Mucosa of descending colon (tissue), 3 donors: ENCODE measurements around the gene ADCY9. TPM values are rescaled to one million over a fixed set of nuclear protein-coding genes. Genes with fewer than 3 reads are reported as not detected.

Experiments
- ATAC-seq: fragments of 200-7000 bp; cut with Tn5 transposase; one replicate; pipeline ENCODE4 v1.9.1; 2020; ENCODE audit warnings: mild to moderate bottlenecking, moderate library complexity
- DNase-seq, 3 donors: peaks; one replicate each; pipeline ENCODE4 v3.0.0-alpha.2; 2020
- H3K36me3 ChIP-seq: fragments of 200-600 bp; one replicate; pipeline ENCODE4 v1.8.0; 2021; ENCODE audit warnings: low read depth, mild to moderate bottlenecking
- H3K4me1 ChIP-seq: fragments of 200-600 bp; one replicate; pipeline ENCODE4 v1.8.0; 2021; ENCODE audit warnings: low read depth, mild to moderate bottlenecking
- H3K4me3 ChIP-seq: fragments of 200-600 bp; one replicate; pipeline ENCODE4 v1.8.0; 2021; ENCODE audit warnings: mild to moderate bottlenecking
- H3K9me3 ChIP-seq: fragments of 200-600 bp; one replicate; pipeline ENCODE4 v1.8.0; 2021; ENCODE audit warnings: mild to moderate bottlenecking
- CTCF ChIP-seq: fragments of 200-600 bp; IDR thresholded peaks from one replicate; pipeline ENCODE4 v1.8.0; 2022; ENCODE audit warnings: antibody characterized with exemption, mild to moderate bottlenecking
- intact Hi-C, 2 donors: fragments of 100-400 bp; cut with DNase I in 1 of 2; cut with micrococcal nuclease in 1 of 2; formaldehyde crosslinking; loops; one replicate each; pipeline versions ENCODE4 v1.11.0 to v1.11.1; 2022; cut with DNase I, micrococcal nuclease
- total RNA-seq, 3 donors: library from RNA; stranded (reverse); fragmentation: NEBNext Ultra II Directional in 2 of 3; extraction: Animal tissue kit (Norgen Biotek cat#: 25700) in 2 of 3; gene quantifications; one replicate each; pipeline versions ENCODE4 v1.2.1 to v1.2.4, GENCODE V29; 2021 to 2023
- donor health status: DM: no; HTN: no; CAD: no; lungs with moderate emphysema.
- donor health status: DM: no; HTN: no; CAD: no.
- donor health status: DM: no; HTN: yes; CAD: no.

ADCY9 gene
- total RNA-seq, 3 donors from 2014 or later, result 30.0 to 50.8 (median 41.8) TPM

DNA sequence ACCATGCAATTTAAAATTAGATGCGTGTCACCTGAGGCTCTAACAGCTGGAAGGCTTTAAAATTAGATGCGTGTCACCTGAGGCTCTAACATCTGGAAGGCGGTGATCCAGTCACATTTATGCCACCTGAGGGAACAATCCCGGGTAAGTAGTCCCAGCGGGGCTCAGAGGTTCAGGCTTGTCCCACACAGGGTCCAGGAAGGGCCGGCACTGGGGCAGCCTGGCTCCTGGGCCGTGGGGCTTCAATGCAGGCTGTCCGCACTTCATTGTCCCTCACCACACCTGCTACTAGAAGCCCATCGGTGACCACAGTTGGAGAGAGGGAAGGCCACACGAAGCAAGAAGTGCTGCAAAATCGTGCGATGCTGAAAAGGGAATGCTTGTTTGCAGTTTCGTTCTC is 15.4 kb upstream of the ADCY9 start:
- ATAC-seq, result no peak
- no peaks in the 10 kb centered on the region for H3K4me1 ChIP-seq
- no peaks in the 10 kb centered on the region for H3K9me3 ChIP-seq
- intact Hi-C loops, result loop anchor here in 1 of 2 donors (10.0 kb wide), 1 partner anchor 457 kb away; no protein-coding TSS in a partner anchor
- TF ChIP-seq CTCF, result no peak
- DNase-seq, result no peak
- H3K4me3 ChIP-seq, result no peak overlapping the region
- H3K36me3 ChIP-seq, result no peaks in the 10 kb centered on the region

GRCh38 chr16:4124535-4125294 is 8.5 kb upstream of the ADCY9 start:
- ATAC-seq, result no peak
- TF ChIP-seq CTCF, result no peak
- Histone ChIP-seq H3K4me1 (no peaks in the 10 kb centered on the region), H3K4me3 (no peak overlapping the region), H3K36me3 (no peaks in the 10 kb centered on the region), H3K9me3 (no peaks in the 10 kb centered on the region)
- no peak for DNase-seq
- intact Hi-C loops, result no loop called here

- intact Hi-C loops, result no loop called here
- no peak for ATAC-seq
- no peaks in the 10 kb centered on the region for H3K9me3 ChIP-seq
- no peak for DNase-seq
- no peak for TF ChIP-seq CTCF
- no peaks in the 10 kb centered on the region for H3K4me1 ChIP-seq
- no peaks in the 10 kb centered on the region for H3K36me3 ChIP-seq
- no peak overlapping the region for H3K4me3 ChIP-seq
These were observed 7.5 kb upstream of the ADCY9 start for GRCh38 chr16:4123616-4124300.

GRCh38 chr16:4120176-4120575 is 3.9 kb upstream of the ADCY9 start:
- intact Hi-C loops, result no loop called here
- Histone ChIP-seq H3K36me3 (no peaks in the 10 kb centered on the region), H3K9me3 (no peaks in the 10 kb centered on the region), H3K4me3 (no peak overlapping the region), H3K4me1 (peaks cover 5% of the 10 kb centered on the region)
- ATAC-seq (no peak), DNase-seq (no peak)
- no peak for TF ChIP-seq CTCF

DNA sequence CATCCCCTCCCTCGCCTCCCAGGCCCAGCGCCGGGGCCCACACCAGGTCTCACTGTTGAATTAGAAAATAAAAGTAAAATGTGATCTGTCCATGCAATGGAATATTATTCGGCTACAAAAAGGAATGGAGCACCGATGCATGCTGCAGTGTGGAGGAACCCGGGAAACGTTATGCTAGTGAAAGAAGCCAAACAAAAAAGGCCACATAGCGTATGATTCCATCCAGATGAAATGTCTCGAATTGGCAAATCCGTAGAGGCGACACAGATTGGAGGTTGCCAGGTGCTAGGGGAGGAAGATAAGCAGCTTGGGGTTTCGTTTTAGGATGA is 972 bp upstream of the ADCY9 start:
- DNase-seq (no peak), ATAC-seq (no peak)
- no peak for TF ChIP-seq CTCF
- intact Hi-C loops, result no loop called here
- Histone ChIP-seq H3K36me3 (no peaks in the 10 kb centered on the region), H3K4me1 (peaks cover 28% of the 10 kb centered on the region), H3K4me3 (no peak overlapping the region), H3K9me3 (no peaks in the 10 kb centered on the region)
